HCT116 (cell line): ENCODE measurements around the gene RNF150. TPM values are rescaled to one million over a fixed set of nuclear protein-coding genes. Genes with fewer than 3 reads are reported as not detected.

ENCODE experiments used
- ATAC-seq: fragments of 200-7000 bp; cut with Tn5 transposase; 2 replicates; pipeline ENCODE4 v1.9.1; 2020; ENCODE audit warnings: mild to moderate bottlenecking, moderate library complexity
- BruUV-seq: library from RNA; stranded (reverse); fragments of 400-500 nt; replicated peaks from 2 replicates; lab custom pipeline; 2021; lab: Mats Ljungman, UMichigan
- CTCF ChIA-PET: fragments of 300-600 bp; sonication (Branson Sonifier 250); formaldehyde crosslinking; loops from one replicate; lab custom pipeline; 2021; ENCODE audit warnings: antibody characterized with exemption; lab: Charles Lee
- POLR2A ChIA-PET: fragments of 300-600, 350-600 bp; sonication (Branson Sonifier 250); formaldehyde crosslinking; loops from one replicate; lab custom pipeline; 2021; ENCODE audit warnings: antibody characterized with exemption; lab: Charles Lee
- RAD21 ChIA-PET, 2 experiments: fragments of 300-600 bp; sonication (Branson Sonifier 250); formaldehyde crosslinking; loops; one replicate each; lab custom pipeline; 2023; ENCODE audit warnings: low total read pairs in 2 of 2; ENCODE audit not compliant: uncharacterized antibody in 2 of 2, unreplicated experiment in 2 of 2, low non-redundant PET in 1 of 2; lab: Charles Lee
- DNase-seq: peaks from one replicate; pipeline ENCODE4 v3.0.0-alpha.2; 2010; ENCODE audit warnings: low read depth, low spot score
- H2AFZ ChIP-seq: fragments of 200-600 bp; shearing (Covaris generic), sonication (generic); 2 replicates; pipeline ENCODE4 v1.6.1; 2017; ENCODE audit warnings: low read depth, mixed run types, mixed read lengths, antibody characterized with exemption, low read length; ENCODE audit not compliant: poor library complexity, severe bottlenecking
- H3K27ac ChIP-seq: 2 replicates; pipeline ENCODE4 v1.5.1; 2012; ENCODE audit warnings: low read depth, low read length
- H3K27me3 ChIP-seq: fragments of 200-600 bp; sonication (generic); 2 replicates; pipeline ENCODE4 v1.6.1; 2016; ENCODE audit warnings: mixed run types, low read length, mixed read lengths; ENCODE audit not compliant: insufficient read depth
- H3K36me3 ChIP-seq, 2 experiments: fragments of 200-500 bp in 1 of 2; fragments of 200-600 bp in 1 of 2; sonication (Bioruptor generic) in 1 of 2; sonication (generic) in 1 of 2; 2 replicates each; pipeline versions ENCODE4 v1.5.1 to v1.6.1; 2014 to 2016; ENCODE audit warnings: low read length in 2 of 2, inconsistent platforms in 1 of 2, mixed read lengths in 1 of 2, mixed run types in 1 of 2; ENCODE audit not compliant: insufficient read depth in 2 of 2, control insufficient read depth in 1 of 2
- H3K4me1 ChIP-seq, 2 experiments: fragments of 200-600 bp in 1 of 2; sonication (generic) in 1 of 2; 2 replicates each; pipeline versions ENCODE4 v1.5.1 to v1.6.1; 2012 to 2017; ENCODE audit warnings: low read length in 2 of 2, inconsistent platforms in 1 of 2, mild to moderate bottlenecking in 1 of 2, mixed read lengths in 1 of 2, mixed run types in 1 of 2, moderate library complexity in 1 of 2; ENCODE audit not compliant: insufficient read depth in 2 of 2, control insufficient read depth in 1 of 2
- H3K4me2 ChIP-seq: fragments of 200-600 bp; sonication (generic); 2 replicates; pipeline ENCODE4 v1.6.1; 2017; ENCODE audit warnings: mixed run types, low read length, mixed read lengths
- H3K4me3 ChIP-seq, 2 experiments: fragments of 200-600 bp in 1 of 2; sonication (generic) in 1 of 2; replicated peaks in 1 of 2; 2 replicates each; pipeline ENCODE4 v1.5.1; 2011 to 2016; ENCODE audit warnings: low read length in 2 of 2, control low read depth in 1 of 2, low read depth in 1 of 2, mild to moderate bottlenecking in 1 of 2, mixed read lengths in 1 of 2, mixed run types in 1 of 2
- H3K79me2 ChIP-seq: fragments of 200-600 bp; sonication (generic); 2 replicates; pipeline ENCODE4 v1.6.1; 2017; ENCODE audit warnings: mild to moderate bottlenecking, mixed run types, low read length, moderate library complexity, mixed read lengths; ENCODE audit not compliant: insufficient read depth
- H3K9ac ChIP-seq: fragments of 200-600 bp; sonication (generic); 2 replicates; pipeline ENCODE4 v1.6.1; 2016; ENCODE audit warnings: low read length, mixed read lengths
- H3K9me2 ChIP-seq: fragments of 200-600 bp; sonication (generic), shearing (Covaris generic); 2 replicates; pipeline ENCODE4 v1.6.1; 2017; ENCODE audit warnings: mixed run types, mild to moderate bottlenecking, moderate library complexity; ENCODE audit not compliant: insufficient read depth
- H3K9me3 ChIP-seq, 2 experiments: fragments of 200-500 bp in 1 of 2; fragments of 200-600 bp in 1 of 2; sonication (Bioruptor generic) in 1 of 2; sonication (generic) in 1 of 2; 2 replicates each; pipeline ENCODE4 v1.6.1; 2014 to 2017; ENCODE audit warnings: low read length in 2 of 2, mixed read lengths in 2 of 2, inconsistent platforms in 1 of 2, low read depth in 1 of 2, mild to moderate bottlenecking in 1 of 2, mixed run types in 1 of 2, moderate library complexity in 1 of 2; ENCODE audit not compliant: control insufficient read depth in 1 of 2, insufficient read depth in 1 of 2
- H4K20me1 ChIP-seq: fragments of 200-600 bp; sonication (generic), shearing (Covaris generic); 2 replicates; pipeline ENCODE4 v1.6.1; 2017; ENCODE audit warnings: mixed run types, mild to moderate bottlenecking, moderate library complexity; ENCODE audit not compliant: insufficient read depth
- CBX3 ChIP-seq: IDR thresholded peaks from 2 replicates; pipeline ENCODE4 v1.6.1; 2012; ENCODE audit warnings: low read depth
- CEBPB ChIP-seq: IDR thresholded peaks from 2 replicates; pipeline ENCODE4 v1.6.1; 2012; ENCODE audit warnings: low read depth
- CTCF ChIP-seq, 3 experiments: fragments of 200-600 bp in 1 of 3; sonication (generic) in 1 of 3; IDR thresholded peaks in 2 of 3; conservative IDR thresholded peaks in 1 of 3; 2 replicates each; pipeline ENCODE4 v1.5.1; 2012 to 2017; ENCODE audit warnings: low read depth in 2 of 3, low read length in 2 of 3, antibody characterized with exemption in 1 of 3, borderline replicate concordance in 1 of 3, control low read depth in 1 of 3, mild to moderate bottlenecking in 1 of 3, mixed read lengths in 1 of 3, mixed run types in 1 of 3, moderate library complexity in 1 of 3; ENCODE audit not compliant: insufficient read depth in 1 of 3
- EGR1 ChIP-seq: IDR thresholded peaks from 2 replicates; pipeline ENCODE4 v1.6.1; 2012; ENCODE audit warnings: low read depth
- ELF1 ChIP-seq: IDR thresholded peaks from 2 replicates; pipeline ENCODE4 v1.6.1; 2012; ENCODE audit warnings: low read depth, borderline replicate concordance
- EZH2 ChIP-seq: fragments of 200-600 bp; sonication (generic); IDR thresholded peaks from 2 replicates; pipeline ENCODE4 v1.6.1; 2017; ENCODE audit warnings: antibody characterized with exemption, mixed run types
- FOSL1 ChIP-seq: IDR thresholded peaks from 2 replicates; pipeline ENCODE4 v1.6.1; 2012; ENCODE audit warnings: low read depth
- POLR2A ChIP-seq: IDR thresholded peaks from 2 replicates; pipeline ENCODE4 v1.7.0; 2011; ENCODE audit warnings: borderline replicate concordance; ENCODE audit not compliant: insufficient read depth, insufficient read length; ENCODE audit errors: extremely low read depth
- POLR2AphosphoS5 ChIP-seq: IDR thresholded peaks from 2 replicates; pipeline ENCODE4 v1.6.1; 2011; ENCODE audit warnings: mild to moderate bottlenecking, low read depth, low read length, moderate library complexity
- REST ChIP-seq: IDR thresholded peaks from 2 replicates; pipeline ENCODE4 v1.6.1; 2012; ENCODE audit warnings: low read depth
- ZBTB33 ChIP-seq: IDR thresholded peaks from 2 replicates; pipeline ENCODE4 v1.6.1; 2011; ENCODE audit warnings: mild to moderate bottlenecking, low read length, moderate library complexity; ENCODE audit not compliant: insufficient replicate concordance; ENCODE audit errors: extremely low read depth
- ZFX ChIP-seq: fragments of 450-650 bp; IDR thresholded peaks from 2 replicates; pipeline ENCODE4 v1.6.1; 2017
- intact Hi-C: fragments of 100-400 bp; cut with micrococcal nuclease; formaldehyde crosslinking; loops from 2 replicates; pipeline ENCODE4 v1.10.0; 2022
- total RNA-seq: library from RNA; stranded (reverse); gene quantifications from one replicate; pipeline ENCODE4 v1.2.1, GENCODE V29; 2021; ENCODE audit not compliant: unreplicated experiment

The RNF150 gene
- total RNA-seq, 1 experiment from 2014 or later = 0.07 TPM

GRCh38 chr4:140980426-140981200 lies 152.7 kb downstream of the RNF150 start (continued):
- TF ChIP-seq ZBTB33 (no peak), POLR2A (no peak), REST (no peak), ZFX (no peak), CEBPB (no peak), EZH2 (no peak), FOSL1 (no peak), ELF1 (no peak)

GRCh38 chr4:140976768-140977167 lies 156.5 kb downstream of the RNF150 start:
- intact Hi-C loops = no loop called here
- ATAC-seq = no peak
- Histone ChIP-seq H4K20me1 (no peaks in the 10 kb centered on the region), H2AFZ (no peak overlapping the region), H3K79me2 (no peaks in the 10 kb centered on the region), H3K4me2 (no peak overlapping the region), H3K9ac (no peak overlapping the region), H3K9me2 (no peaks in the 10 kb centered on the region), H3K4me1 (no peaks in the 10 kb centered on the region), H3K27me3 (no peaks in the 10 kb centered on the region), H3K27ac (no peak overlapping the region), H3K36me3 (no peaks in the 10 kb centered on the region), H3K9me3 (no peaks in the 10 kb centered on the region), H3K4me3 (no peak overlapping the region)
- POLR2A ChIA-PET = no interaction called here
- BruUV-seq = no TSS peak
- RAD21 ChIA-PET = no interaction called here
- CTCF ChIA-PET = no interaction called here
- no peak for DNase-seq
- TF ChIP-seq CTCF (IDR thresholded peaks at IDR 0.05 in 2 of 3, conservative IDR thresholded peaks at IDR 0.05 in 1 of 3; ENCODE audit: borderline replicate concordance in 1 of 3, insufficient read depth in 1 of 3, low read depth in 2 of 3, low read length in 2 of 3) (no peak), CEBPB (no peak), EGR1 (no peak), POLR2A (no peak), EZH2 (no peak), REST (no peak), CBX3 (no peak), POLR2AphosphoS5 (no peak)
